Stimulated activated CD4-positive, alpha-beta T cell treated with anti-CD3 and anti-CD28 coated beads, Interleukin-1b, Interleukin-23, amount 100 ng/mL, for 4 hours (primary cell): ENCODE measurements around the gene SMYD3.

Experiments
- DNase-seq, 2 donors: peaks; one replicate each; pipeline ENCODE4 v3.0.0-alpha.2; 2020; ENCODE audit warnings: low read depth in 2 of 2

Gene SMYD3

GRCh38 chr1:246214708-246215509, 292.2 kb downstream of the SMYD3 start:
- no peak for DNase-seq

- DNase-seq: no peak
Observed at GRCh38 chr1:246213947-246214346, 293.1 kb downstream of the SMYD3 start.

- no peak for DNase-seq
Observed at GRCh38 chr1:246213502-246213901, 293.6 kb downstream of the SMYD3 start.

DNA sequence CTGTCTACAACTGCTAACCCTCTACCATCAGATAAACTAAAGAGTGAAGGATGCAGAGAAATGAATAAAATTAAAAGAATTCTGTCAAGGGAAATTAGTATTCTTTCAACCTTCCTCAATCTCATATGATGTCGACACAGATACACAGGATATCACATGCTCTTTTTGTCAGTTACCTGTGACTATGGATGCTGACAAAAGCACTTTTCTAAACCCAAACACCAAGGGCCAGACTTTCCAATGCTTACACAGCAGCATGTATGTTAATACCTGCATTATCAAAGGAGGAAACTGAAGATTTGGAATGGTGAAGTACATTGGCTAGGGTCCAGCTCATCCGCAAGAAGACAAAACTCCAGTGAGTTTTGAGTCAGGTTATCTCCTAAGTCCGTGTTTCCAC, 294.0 kb downstream of the SMYD3 start:
- DNase-seq: no peak

- DNase-seq: no peak
Observed at GRCh38 chr1:246212013-246212412, 295.1 kb downstream of the SMYD3 start.

DNA sequence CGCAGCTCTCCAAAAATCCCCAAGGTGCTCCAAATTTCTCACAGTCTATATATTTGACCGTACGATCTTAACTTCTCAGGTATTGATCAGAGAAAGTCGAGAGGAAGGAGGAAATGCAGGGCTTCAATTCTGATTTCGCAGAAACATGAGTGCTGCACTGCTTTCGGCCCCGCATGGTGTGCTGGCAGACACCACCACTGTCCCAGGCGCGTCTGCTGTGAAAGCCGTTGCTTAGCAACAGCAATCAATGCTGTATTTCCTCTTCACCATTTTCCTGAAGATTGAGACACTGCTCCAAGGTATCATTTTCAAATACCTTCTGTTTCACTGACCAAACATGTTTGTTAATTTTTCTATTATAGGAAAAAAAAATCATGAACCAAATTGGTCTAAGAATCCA, 296.3 kb downstream of the SMYD3 start:
- no peak for DNase-seq

DNA sequence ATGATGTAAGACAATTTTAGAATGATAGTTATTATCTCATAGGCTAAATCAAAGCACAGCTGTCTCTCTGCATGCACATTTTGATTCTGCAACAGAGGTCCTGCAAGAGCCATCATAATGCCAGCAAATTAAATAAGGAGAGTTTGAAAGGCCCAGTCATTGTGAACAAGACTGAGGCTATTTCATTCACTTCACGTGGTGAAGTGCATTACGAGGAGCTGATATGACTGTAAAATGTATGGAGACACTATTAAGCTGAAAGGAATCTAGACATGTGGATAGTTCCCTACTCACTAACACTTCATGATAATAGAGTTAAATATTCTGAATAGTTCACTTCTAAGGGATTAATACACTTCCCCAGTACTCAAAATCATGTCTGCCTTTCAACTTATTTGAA, 299.0 kb downstream of the SMYD3 start:
- DNase-seq: no peak

GRCh38 chr1:246203180-246203579, 303.9 kb downstream of the SMYD3 start:
- DNase-seq: no peak

GRCh38 chr1:246200738-246201137, 306.3 kb downstream of the SMYD3 start:
- no peak for DNase-seq

GRCh38 chr1:246200225-246200624, 306.9 kb downstream of the SMYD3 start:
- no peak for DNase-seq

DNA sequence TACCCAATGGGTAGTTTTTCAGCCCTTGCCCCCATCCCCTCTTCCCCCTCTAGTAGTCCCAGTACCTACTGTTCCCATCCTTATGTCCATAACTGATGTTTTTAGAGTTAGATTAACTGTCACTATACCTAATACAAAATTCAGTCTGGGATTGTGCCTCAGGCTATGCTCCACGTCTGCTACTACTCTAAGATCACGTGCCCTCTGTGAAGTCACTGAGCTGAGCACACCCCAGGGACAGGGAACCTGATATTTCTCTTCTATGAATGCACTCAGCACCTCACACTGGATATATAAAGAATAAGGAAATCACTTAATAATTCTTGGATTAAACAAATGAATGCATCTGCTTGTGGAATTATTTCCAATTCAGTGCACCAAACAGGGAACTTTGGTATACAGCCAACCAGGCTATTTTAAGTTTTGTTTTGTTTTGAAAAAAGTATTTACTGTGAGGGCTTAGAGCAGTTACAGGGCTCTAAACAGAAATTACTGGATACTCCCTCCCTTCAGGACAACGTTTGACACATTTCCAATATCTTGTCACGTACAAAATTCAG, 307.9 kb downstream of the SMYD3 start:
- DNase-seq: no peak

DNA sequence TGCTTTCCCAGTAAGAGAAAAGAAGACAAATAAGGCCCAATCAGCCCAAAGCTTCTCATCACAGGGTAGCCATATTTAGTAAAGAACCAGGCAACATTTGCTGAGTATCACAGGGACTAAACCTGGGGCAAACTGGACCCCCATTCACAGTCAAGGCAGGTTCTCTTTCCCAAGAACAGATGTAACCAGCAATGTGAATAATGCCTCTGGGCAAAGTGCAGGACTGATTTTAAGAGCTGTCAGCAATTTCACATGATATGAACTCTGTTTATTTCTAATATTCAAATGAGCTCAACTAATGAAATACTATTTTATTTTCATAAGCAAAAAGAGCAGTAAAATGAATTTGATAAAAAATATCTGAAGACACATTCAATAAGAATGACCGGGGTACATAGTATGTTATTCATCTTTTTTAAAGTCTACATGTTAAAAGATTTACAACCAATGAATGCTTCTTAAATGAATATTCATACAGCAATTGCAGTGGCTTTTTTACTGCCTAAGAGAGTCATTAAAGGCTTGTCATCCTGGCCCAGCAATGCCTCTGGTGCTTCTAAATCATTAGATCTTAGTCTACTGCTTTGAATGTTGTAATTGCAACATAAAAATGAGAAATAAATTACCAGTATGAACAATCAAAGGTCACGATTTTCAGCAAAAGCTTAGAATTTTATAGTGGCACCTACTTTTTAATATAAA, 308.8 kb downstream of the SMYD3 start:
- no peak for DNase-seq

GRCh38 chr1:246197076-246197475, 310.0 kb downstream of the SMYD3 start:
- no peak for DNase-seq

- no peak for DNase-seq
Observed at GRCh38 chr1:246195296-246195695, 311.8 kb downstream of the SMYD3 start.

- no peak for DNase-seq
Observed at GRCh38 chr1:246193537-246193936, 313.5 kb downstream of the SMYD3 start.

DNA sequence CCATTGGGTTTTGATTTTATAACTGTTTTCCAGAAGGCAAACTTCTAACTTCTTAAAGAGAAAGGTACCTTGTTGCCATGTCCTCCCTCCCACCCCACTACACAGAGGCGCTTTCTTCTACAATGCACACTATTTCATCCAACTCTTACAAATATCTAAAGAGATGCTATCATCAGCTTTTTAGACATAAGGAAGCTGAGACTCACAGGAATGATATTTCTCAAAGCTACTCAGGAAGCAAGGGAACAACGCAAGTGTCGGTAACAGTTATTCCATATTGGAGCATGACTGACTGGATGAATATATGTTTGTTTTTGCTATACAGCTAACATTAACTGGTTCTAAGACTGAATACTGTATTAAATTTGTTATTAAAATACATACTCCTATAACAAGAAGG, 318.0 kb downstream of the SMYD3 start:
- DNase-seq: no peak

DNA sequence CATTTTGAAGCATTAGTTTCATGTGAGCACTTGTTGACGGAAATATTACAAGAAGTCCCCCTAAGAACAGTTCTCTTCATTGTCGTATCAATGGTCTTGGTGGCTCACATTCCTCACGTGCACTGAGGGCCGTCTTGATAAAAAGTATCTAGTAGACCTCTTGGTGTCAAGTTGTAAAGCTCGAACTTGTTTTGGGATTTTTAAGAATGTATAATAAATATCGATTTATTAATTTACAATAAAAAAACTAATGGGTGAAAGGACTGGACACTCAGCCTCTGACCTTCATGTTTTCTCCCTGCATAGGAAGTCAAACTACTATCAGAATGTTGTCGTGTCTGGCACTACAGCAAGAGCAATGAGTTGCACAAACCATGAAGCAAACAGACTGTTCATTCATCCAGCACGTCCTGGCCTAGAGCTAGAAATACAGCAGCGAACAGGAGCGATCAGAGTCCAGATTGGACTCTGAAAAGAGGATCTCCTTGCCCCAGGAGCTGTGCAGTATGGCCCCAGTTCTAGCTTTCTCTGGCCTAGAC, 319.2 kb downstream of the SMYD3 start:
- no peak for DNase-seq

DNA sequence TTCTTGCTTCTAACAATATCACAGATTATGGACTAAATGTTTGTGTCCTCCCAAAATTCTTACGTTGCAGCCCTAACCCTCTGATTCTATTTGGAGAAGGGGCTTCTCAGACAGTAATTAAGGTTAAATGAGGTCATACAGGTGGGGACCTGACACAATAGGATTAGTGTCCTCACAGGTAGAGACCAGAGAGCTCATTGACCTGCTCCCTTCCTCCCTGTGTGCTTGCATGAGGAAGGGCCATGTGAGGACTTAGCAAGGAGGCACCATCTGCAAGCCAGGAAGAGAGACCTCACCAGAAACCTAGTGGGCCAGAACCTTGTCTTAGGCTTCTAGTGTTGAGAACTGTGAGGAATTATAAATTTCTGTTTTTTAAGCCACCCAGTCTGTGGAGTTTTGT, 322.6 kb downstream of the SMYD3 start:
- no peak for DNase-seq

DNA sequence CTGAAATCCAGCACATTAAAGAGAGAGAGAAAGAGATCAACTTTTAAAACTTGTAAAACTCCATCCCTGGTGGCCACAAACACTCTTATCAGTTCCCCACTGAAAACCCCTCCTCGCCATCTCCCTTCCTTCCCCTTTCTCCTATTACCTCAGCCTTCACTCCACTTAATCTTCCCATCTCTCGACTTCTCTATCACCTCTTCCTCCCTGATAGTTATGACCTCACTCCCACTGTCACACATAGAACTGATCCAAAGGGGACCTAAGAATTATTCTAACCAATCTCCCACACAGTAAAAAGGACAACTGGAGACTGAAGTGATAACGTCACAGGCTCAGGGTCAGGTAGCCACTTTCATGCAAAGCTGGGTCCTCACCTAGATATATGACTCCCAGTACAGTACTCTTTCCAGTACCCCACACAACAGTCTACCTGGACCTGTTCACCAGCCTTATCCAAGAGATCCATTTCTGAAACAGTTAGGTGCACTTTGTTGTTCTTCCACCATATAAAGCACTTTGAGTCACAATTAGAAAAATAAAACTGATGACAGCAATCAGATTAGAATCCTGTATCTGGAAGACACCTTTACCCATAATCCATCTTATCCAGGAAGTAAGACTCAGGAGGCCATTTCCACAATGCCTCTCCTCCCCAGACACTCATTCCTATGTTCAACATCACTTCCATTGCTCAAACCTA, 324.8 kb downstream of the SMYD3 start:
- DNase-seq: no peak

GRCh38 chr1:246181241-246181640, 325.8 kb downstream of the SMYD3 start:
- DNase-seq: no peak

- DNase-seq: no peak
Observed at GRCh38 chr1:246179401-246179800, 327.7 kb downstream of the SMYD3 start.

DNA sequence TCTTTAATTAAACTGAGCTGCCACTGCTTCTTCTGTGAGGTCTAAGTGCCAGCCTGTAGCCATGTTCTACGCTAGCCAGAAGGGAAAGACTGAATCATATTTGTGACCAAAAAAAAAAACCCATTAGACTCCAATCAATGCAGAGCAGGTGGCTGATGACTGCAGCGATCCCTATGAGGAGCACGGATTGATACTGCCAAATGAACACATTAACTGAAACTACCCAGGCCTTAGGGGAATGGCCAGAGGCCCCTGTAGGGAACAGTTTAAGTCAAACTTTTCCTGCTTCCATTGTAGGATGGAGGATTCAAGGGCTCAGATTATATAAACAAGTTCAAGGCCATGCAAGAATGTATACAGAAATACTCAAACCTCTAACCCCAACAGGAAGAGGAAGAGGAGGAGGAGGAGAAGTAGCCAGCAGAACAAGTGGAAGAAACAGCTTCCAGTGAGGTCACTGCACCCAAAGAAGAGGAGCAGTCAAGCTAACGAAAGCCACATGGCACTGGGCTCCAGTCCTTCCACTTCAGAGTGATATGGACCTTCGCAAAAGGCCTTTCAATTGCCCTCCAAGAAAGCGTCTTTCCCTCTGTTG, 328.3 kb downstream of the SMYD3 start:
- DNase-seq: no peak
